ENCODE measurements around the gene SON.

SON gene

DNA sequence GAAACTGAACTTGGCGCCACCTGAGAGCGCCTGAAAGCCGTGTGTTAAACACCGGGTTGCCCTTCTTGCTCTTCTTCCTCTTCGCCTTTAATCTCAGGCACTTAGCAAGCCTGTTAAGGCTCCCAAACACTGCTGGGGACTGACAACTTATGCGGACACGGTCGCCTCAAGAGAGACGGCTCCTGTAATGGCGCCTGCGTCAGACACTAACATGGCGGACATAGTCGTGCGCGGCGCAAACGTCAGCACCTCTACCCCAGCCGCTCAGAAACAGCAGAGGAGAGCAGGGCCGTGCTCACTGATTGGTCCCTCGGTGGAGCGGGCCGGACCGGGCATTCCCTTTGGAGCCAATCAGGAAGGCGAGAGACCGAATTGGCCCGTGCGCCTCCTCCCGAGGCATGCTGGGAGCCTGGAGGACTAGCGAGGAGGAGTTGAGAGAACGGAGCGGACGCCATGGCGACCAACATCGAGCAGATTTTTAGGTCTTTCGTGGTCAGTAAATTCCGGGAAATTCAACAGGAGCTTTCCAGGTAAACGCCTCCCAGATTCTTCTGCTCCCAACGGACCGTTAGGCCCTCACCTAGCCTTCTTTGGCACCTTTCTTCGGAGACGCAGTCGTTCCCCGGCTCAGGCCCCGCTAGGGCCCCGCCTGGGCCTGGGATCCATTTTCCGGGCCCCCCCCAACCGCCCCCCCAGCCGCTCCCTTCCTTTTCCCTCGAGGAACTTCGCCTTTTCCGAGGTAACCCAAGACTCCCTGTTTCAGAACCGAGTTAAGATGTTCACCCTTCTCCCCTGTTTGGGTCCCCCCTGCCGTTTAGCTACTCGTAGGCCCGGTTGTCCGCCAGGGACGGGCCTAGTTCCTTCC lies at the start of gene SON (continued):
- TF ChIP-seq, protein P1, sequence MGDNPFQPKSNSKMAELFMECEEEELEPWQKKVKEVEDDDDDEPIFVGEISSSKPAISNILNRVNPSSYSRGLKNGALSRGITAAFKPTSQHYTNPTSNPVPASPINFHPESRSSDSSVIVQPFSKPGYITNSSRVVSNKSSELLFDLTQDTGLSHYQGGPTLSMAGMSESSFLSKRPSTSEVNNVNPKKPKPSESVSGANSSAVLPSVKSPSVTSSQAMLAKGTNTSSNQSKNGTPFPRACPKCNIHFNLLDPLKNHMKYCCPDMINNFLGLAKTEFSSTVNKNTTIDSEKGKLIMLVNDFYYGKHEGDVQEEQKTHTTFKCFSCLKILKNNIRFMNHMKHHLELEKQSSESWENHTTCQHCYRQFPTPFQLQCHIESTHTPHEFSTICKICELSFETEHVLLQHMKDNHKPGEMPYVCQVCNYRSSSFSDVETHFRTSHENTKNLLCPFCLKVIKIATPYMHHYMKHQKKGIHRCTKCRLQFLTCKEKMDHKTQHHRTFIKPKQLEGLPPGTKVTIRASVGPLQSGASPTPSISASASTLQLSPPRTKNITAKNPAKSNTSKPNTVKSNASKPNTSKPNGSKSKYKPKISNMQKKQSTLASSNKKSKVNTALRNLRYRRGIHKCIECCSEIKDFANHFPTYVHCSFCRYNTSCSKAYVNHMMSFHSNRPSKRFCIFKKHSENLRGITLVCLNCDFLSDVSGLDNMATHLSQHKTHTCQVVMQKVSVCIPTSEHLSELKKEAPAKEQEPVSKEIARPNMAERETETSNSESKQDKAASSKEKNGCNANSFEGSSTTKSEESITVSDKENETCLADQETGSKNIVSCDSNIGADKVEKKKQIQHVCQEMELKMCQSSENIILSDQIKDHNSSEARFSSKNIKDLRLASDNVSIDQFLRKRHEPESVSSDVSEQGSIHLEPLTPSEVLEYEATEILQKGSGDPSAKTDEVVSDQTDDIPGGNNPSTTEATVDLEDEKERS (tag by site-specific recombination; IDR thresholded peaks at IDR 0.05), result 0 out of 2 replicates have a peak, but pooled peaks have one; percentile 44
- TF ChIP-seq ZNF10 (tag by site-specific recombination; IDR thresholded peaks at IDR 0.05) (peak; percentile 29; the same call in 1 of the 2 replicates), ZNF664 (tag by site-specific recombination; IDR thresholded peaks at IDR 0.05) (no peak), ZNF433 (tag by site-specific recombination; IDR thresholded peaks at IDR 0.05; ENCODE audit: low read depth) (no peak), ZFP3 (tag by site-specific recombination; IDR thresholded peaks at IDR 0.05; ENCODE audit: low read depth) (0 out of 2 replicates have a peak, but pooled peaks have one; percentile 46), ZFHX2 (tag by site-specific recombination; conservative IDR thresholded peaks at IDR 0.05) (peak; percentile 84), ZXDB (tag by site-specific recombination; IDR thresholded peaks at IDR 0.05) (peak; percentile 85), ZNF2 (tag by site-specific recombination; IDR thresholded peaks at IDR 0.05) (peak; percentile 7), EGR2 (tag by site-specific recombination; IDR thresholded peaks at IDR 0.05; ENCODE audit: low read depth) (no peak; the same call in 1 of the 2 replicates), ZNF596 (tag by site-specific recombination; IDR thresholded peaks at IDR 0.05) (no peak), ZBTB8A (tag by site-specific recombination; IDR thresholded peaks at IDR 0.05) (0 out of 2 replicates have a peak, but pooled peaks have one; percentile 27), ZNF302 (tag by site-specific recombination; IDR thresholded peaks at IDR 0.05; ENCODE audit: low read depth) (no peak), TCF7L2 (IDR thresholded peaks at IDR 0.05; ENCODE audit: borderline replicate concordance, low read depth, low read length) (no peak), ZSCAN16 (tag by site-specific recombination; IDR thresholded peaks at IDR 0.05) (0 out of 2 replicates have a peak, but pooled peaks have one; percentile 55), ZNF626 (tag by site-specific recombination; IDR thresholded peaks at IDR 0.05) (no peak), ZNF571 (tag by site-specific recombination; IDR thresholded peaks at IDR 0.05) (no peak), ZIC2 (tag by site-specific recombination; IDR thresholded peaks at IDR 0.05) (no peak), KLF8 (tag by site-specific recombination; IDR thresholded peaks at IDR 0.05) (peak; percentile 85)
- TF ChIP-seq, protein P2, sequence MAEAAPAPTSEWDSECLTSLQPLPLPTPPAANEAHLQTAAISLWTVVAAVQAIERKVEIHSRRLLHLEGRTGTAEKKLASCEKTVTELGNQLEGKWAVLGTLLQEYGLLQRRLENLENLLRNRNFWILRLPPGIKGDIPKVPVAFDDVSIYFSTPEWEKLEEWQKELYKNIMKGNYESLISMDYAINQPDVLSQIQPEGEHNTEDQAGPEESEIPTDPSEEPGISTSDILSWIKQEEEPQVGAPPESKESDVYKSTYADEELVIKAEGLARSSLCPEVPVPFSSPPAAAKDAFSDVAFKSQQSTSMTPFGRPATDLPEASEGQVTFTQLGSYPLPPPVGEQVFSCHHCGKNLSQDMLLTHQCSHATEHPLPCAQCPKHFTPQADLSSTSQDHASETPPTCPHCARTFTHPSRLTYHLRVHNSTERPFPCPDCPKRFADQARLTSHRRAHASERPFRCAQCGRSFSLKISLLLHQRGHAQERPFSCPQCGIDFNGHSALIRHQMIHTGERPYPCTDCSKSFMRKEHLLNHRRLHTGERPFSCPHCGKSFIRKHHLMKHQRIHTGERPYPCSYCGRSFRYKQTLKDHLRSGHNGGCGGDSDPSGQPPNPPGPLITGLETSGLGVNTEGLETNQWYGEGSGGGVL (tag by site-specific recombination; IDR thresholded peaks at IDR 0.05), result no peak; the same call in 1 of the 2 replicates
- TF ChIP-seq, protein P3, sequence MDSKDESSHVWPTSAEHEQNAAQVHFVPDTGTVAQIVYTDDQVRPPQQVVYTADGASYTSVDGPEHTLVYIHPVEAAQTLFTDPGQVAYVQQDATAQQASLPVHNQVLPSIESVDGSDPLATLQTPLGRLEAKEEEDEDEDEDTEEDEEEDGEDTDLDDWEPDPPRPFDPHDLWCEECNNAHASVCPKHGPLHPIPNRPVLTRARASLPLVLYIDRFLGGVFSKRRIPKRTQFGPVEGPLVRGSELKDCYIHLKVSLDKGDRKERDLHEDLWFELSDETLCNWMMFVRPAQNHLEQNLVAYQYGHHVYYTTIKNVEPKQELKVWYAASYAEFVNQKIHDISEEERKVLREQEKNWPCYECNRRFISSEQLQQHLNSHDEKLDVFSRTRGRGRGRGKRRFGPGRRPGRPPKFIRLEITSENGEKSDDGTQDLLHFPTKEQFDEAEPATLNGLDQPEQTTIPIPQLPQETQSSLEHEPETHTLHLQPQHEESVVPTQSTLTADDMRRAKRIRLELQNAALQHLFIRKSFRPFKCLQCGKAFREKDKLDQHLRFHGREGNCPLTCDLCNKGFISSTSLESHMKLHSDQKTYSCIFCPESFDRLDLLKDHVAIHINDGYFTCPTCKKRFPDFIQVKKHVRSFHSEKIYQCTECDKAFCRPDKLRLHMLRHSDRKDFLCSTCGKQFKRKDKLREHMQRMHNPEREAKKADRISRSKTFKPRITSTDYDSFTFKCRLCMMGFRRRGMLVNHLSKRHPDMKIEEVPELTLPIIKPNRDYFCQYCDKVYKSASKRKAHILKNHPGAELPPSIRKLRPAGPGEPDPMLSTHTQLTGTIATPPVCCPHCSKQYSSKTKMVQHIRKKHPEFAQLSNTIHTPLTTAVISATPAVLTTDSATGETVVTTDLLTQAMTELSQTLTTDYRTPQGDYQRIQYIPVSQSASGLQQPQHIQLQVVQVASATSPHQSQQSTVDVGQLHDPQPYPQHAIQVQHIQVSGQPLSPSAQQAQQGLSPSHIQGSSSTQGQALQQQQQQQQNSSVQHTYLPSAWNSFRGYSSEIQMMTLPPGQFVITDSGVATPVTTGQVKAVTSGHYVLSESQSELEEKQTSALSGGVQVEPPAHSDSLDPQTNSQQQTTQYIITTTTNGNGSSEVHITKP (tag by site-specific recombination; IDR thresholded peaks at IDR 0.05), result peak; percentile 42; the same call in 1 of the 2 replicates
- TF ChIP-seq, protein P4, sequence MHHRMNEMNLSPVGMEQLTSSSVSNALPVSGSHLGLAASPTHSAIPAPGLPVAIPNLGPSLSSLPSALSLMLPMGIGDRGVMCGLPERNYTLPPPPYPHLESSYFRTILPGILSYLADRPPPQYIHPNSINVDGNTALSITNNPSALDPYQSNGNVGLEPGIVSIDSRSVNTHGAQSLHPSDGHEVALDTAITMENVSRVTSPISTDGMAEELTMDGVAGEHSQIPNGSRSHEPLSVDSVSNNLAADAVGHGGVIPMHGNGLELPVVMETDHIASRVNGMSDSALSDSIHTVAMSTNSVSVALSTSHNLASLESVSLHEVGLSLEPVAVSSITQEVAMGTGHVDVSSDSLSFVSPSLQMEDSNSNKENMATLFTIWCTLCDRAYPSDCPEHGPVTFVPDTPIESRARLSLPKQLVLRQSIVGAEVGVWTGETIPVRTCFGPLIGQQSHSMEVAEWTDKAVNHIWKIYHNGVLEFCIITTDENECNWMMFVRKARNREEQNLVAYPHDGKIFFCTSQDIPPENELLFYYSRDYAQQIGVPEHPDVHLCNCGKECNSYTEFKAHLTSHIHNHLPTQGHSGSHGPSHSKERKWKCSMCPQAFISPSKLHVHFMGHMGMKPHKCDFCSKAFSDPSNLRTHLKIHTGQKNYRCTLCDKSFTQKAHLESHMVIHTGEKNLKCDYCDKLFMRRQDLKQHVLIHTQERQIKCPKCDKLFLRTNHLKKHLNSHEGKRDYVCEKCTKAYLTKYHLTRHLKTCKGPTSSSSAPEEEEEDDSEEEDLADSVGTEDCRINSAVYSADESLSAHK (tag by site-specific recombination; IDR thresholded peaks at IDR 0.05), result peak; percentile 40; the same call in 1 of the 2 replicates
- TF ChIP-seq, protein P5, sequence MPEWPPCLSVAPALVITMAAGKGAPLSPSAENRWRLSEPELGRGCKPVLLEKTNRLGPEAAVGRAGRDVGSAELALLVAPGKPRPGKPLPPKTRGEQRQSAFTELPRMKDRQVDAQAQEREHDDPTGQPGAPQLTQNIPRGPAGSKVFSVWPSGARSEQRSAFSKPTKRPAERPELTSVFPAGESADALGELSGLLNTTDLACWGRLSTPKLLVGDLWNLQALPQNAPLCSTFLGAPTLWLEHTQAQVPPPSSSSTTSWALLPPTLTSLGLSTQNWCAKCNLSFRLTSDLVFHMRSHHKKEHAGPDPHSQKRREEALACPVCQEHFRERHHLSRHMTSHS (tag by site-specific recombination; IDR thresholded peaks at IDR 0.05), result no peak
- TF ChIP-seq, protein P6, sequence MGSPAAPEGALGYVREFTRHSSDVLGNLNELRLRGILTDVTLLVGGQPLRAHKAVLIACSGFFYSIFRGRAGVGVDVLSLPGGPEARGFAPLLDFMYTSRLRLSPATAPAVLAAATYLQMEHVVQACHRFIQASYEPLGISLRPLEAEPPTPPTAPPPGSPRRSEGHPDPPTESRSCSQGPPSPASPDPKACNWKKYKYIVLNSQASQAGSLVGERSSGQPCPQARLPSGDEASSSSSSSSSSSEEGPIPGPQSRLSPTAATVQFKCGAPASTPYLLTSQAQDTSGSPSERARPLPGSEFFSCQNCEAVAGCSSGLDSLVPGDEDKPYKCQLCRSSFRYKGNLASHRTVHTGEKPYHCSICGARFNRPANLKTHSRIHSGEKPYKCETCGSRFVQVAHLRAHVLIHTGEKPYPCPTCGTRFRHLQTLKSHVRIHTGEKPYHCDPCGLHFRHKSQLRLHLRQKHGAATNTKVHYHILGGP (tag by site-specific recombination; IDR thresholded peaks at IDR 0.05), result no peak
- TF ChIP-seq, protein P7, sequence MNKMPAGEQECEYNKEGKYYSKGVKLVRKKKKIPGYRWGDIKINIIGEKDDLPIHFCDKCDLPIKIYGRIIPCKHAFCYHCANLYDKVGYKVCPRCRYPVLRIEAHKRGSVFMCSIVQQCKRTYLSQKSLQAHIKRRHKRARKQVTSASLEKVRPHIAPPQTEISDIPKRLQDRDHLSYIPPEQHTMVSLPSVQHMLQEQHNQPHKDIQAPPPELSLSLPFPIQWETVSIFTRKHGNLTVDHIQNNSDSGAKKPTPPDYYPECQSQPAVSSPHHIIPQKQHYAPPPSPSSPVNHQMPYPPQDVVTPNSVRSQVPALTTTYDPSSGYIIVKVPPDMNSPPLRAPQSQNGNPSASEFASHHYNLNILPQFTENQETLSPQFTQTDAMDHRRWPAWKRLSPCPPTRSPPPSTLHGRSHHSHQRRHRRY (tag by site-specific recombination; IDR thresholded peaks at IDR 0.05), result no peak

All from HEK293 (cell line).